GM12872 (cell line): ENCODE data around the gene ESPN.

ENCODE experiments used
- TF ChIP-seq, protein P1 (sequence below): IDR thresholded peaks from 3 replicates; pipeline ENCODE4 v1.5.1; 2011; ENCODE audit warnings: low read depth, mild to moderate bottlenecking, low read length, moderate library complexity; ENCODE audit not compliant: insufficient read depth

The ESPN gene

GRCh38 chr1:6440198-6441126 lies 15.9 kb downstream of the ESPN start:
- TF ChIP-seq, protein P1, sequence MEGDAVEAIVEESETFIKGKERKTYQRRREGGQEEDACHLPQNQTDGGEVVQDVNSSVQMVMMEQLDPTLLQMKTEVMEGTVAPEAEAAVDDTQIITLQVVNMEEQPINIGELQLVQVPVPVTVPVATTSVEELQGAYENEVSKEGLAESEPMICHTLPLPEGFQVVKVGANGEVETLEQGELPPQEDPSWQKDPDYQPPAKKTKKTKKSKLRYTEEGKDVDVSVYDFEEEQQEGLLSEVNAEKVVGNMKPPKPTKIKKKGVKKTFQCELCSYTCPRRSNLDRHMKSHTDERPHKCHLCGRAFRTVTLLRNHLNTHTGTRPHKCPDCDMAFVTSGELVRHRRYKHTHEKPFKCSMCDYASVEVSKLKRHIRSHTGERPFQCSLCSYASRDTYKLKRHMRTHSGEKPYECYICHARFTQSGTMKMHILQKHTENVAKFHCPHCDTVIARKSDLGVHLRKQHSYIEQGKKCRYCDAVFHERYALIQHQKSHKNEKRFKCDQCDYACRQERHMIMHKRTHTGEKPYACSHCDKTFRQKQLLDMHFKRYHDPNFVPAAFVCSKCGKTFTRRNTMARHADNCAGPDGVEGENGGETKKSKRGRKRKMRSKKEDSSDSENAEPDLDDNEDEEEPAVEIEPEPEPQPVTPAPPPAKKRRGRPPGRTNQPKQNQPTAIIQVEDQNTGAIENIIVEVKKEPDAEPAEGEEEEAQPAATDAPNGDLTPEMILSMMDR, result peak; percentile 38; the same call in 1 of the 3 replicates

DNA sequence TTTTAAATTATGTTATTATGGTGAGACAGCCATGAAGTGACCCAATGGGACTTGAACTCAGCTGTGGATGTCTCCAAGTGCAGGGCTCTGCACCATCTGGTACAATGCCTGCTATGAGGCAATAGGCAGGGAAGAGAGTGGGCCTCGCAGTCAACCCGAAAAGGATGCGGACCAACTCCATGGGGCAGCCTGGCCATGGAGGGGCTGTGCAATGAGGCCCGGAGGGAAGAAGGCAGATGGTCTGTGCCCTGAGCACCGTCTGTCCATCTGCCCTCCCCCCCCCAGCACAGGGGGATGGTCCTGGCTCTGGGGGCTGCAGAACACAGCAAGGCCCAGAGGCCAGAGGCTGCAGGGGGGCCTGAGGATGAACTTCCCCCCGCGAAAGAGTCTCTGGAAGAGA lies 17.0 kb downstream of the ESPN start:
- TF ChIP-seq, protein P1, result no peak

GRCh38 chr1:6443339-6444115 lies 19.0 kb downstream of the ESPN start:
- TF ChIP-seq, protein P1, result no peak

DNA sequence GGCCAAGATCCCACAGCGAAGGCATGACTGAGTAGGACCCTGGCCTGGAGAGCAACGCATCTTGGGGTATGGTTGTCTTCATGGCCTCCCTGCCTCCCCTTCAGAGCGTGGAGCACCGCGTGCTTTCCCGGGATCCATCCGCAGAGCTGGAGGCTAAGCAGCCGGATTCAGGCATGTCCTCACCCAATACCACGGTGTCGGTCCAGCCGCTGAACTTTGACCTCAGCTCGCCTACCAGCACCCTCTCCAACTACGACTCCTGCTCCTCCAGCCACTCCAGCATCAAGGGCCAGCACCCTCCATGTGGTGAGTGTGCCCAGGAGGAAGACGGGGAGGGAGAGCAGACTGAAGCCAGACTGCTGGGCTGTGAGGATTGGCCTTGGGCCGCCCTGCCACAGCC lies 19.8 kb downstream of the ESPN start:
- TF ChIP-seq, protein P1, result no peak

DNA sequence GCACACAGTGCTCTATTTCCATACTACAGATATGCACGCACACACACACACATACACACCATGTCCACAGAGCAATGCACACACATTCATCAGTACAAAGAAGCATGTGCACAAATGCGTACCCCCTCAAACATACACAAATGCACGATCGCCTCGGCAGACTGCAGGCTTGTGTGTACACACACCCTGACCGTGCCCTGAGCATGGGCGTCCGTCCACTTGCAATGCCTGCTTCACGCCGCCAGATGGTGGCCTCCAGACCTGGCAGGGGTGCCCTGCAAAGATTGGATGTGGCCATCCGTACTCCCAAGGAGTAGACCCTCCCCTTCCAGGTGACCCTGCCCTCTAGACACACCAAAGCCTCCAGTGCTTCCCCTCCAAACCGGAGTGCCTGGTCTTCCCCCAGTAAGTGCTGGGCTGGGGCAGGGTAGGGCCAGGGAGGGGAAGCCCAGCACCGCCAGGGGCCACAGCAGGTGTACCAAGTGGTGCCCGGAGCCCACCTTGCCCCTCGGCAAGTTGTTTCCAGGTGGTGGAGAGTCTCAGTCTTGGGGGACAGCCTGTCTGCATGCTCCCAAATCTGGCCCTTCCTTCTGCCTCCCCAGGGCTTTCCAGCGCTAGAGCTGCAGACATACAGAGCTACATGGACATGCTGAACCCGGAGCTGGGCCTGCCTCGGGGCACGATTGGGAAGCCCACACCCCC lies 20.6 kb downstream of the ESPN start:
- TF ChIP-seq, protein P1, result peak; percentile 71

DNA sequence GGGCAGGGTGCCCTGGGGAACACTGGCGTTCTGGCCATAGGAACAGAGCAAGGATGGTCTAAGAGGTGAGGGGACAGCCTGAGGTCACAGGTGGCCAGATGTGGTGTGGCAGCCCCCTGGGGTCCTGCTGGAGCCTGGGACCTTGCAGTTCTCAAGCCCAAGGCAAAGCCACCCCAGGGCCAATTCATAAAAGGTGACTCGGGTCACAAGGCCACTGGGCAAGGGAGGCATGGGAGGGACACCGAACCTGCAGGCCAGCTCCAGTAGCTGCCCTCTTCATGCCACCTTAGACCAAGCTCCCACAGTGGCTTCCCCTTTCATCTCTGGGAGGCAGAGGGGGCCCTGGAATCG lies 22.1 kb downstream of the ESPN start:
- TF ChIP-seq, protein P1, result no peak
